ENCODE measurements around the gene ZNF177.

DNA sequence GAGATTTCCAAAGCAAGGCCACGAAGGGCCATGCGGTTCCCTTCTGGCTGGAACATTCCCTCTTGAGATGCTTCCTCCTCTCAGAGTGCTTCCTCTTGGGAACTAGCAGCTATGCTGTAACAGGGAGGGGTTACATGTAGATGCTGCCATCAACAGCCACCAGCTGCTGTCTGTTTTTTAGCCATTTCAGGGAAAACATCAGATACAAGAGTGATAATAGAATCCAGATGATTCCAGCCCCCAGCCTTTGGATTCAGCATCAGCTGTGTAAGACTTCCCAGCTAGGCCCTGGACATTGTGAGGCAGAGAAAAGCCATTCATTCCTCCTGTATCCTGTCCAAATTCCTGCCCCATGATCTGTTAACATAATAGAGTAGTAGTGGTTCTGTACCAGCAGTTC is 8.2 kb upstream of the ZNF177 start:
- TF ChIP-seq CTCF (conservative IDR thresholded peaks at IDR 0.05): no peak
- TF ChIP-seq ZFX (IDR thresholded peaks at IDR 0.05): no peak
